ENCODE data around the gene NT5C2. TPM values are rescaled to one million over a fixed set of nuclear protein-coding genes. Genes with fewer than 3 reads are reported as not detected.

Gene NT5C2
- total RNA-seq, 1 experiment from 2014 or later: 70.0 TPM

GRCh38 chr10:103086261-103086660 is 106.8 kb downstream of the NT5C2 start:
- H3K9me3 Mint-ChIP-seq (ENCODE audit: low read depth, unreplicated experiment): no peaks in the 10 kb centered on the region
- H3K4me3 Mint-ChIP-seq (ENCODE audit: low read depth, unreplicated experiment): no peak overlapping the region
- CTCF ChIA-PET: no interaction called here
- TF ChIP-seq, protein P1, sequence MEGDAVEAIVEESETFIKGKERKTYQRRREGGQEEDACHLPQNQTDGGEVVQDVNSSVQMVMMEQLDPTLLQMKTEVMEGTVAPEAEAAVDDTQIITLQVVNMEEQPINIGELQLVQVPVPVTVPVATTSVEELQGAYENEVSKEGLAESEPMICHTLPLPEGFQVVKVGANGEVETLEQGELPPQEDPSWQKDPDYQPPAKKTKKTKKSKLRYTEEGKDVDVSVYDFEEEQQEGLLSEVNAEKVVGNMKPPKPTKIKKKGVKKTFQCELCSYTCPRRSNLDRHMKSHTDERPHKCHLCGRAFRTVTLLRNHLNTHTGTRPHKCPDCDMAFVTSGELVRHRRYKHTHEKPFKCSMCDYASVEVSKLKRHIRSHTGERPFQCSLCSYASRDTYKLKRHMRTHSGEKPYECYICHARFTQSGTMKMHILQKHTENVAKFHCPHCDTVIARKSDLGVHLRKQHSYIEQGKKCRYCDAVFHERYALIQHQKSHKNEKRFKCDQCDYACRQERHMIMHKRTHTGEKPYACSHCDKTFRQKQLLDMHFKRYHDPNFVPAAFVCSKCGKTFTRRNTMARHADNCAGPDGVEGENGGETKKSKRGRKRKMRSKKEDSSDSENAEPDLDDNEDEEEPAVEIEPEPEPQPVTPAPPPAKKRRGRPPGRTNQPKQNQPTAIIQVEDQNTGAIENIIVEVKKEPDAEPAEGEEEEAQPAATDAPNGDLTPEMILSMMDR (IDR thresholded peaks at IDR 0.05; ENCODE audit: unreplicated experiment): no peak
- peaks cover 14% of the 10 kb centered on the region for H3K36me3 Mint-ChIP-seq (ENCODE audit: insufficient read depth, unreplicated experiment)
- no peaks in the 10 kb centered on the region for H3K27me3 Mint-ChIP-seq (ENCODE audit: unreplicated experiment)
- no peak overlapping the region for H3K27ac Mint-ChIP-seq (ENCODE audit: unreplicated experiment)
- no TSS peak for BruUV-seq (replicated peaks)
- DNase-seq: no peak
- intact Hi-C loops (cut with micrococcal nuclease; ENCODE audit: unreplicated experiment): no loop called here
- peaks cover 2% of the 10 kb centered on the region for H3K4me1 Mint-ChIP-seq (ENCODE audit: low read depth, unreplicated experiment)

DNA sequence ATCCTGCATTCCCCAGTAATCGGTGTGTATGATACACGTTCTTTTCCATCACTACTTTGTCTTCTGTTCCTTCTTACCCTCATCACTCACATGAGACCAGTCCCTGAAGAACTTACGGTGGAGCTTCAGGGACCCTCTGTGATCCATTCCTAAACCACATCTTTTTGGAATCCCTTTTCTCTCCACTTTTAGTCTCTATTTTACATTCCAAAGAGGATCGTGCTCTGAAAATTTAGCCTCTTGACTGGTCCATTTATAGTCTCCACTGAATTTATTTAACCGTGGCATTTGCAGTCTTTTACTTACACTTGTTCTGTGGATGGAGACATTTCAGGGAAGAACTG is 109.1 kb downstream of the NT5C2 start:
- BruUV-seq (replicated peaks): no TSS peak
- TF ChIP-seq, protein P1 (IDR thresholded peaks at IDR 0.05; ENCODE audit: unreplicated experiment): no peak
- no peak overlapping the region for H3K4me3 Mint-ChIP-seq (ENCODE audit: low read depth, unreplicated experiment)
- intact Hi-C loops (cut with micrococcal nuclease; ENCODE audit: unreplicated experiment): no loop called here
- H3K4me1 Mint-ChIP-seq (ENCODE audit: low read depth, unreplicated experiment): peaks cover 7% of the 10 kb centered on the region
- no peak for DNase-seq
- no peaks in the 10 kb centered on the region for H3K9me3 Mint-ChIP-seq (ENCODE audit: low read depth, unreplicated experiment)
- CTCF ChIA-PET: no interaction called here
- peaks cover 17% of the 10 kb centered on the region for H3K36me3 Mint-ChIP-seq (ENCODE audit: insufficient read depth, unreplicated experiment)
- no peak overlapping the region for H3K27ac Mint-ChIP-seq (ENCODE audit: unreplicated experiment)
- no peaks in the 10 kb centered on the region for H3K27me3 Mint-ChIP-seq (ENCODE audit: unreplicated experiment)

DNA sequence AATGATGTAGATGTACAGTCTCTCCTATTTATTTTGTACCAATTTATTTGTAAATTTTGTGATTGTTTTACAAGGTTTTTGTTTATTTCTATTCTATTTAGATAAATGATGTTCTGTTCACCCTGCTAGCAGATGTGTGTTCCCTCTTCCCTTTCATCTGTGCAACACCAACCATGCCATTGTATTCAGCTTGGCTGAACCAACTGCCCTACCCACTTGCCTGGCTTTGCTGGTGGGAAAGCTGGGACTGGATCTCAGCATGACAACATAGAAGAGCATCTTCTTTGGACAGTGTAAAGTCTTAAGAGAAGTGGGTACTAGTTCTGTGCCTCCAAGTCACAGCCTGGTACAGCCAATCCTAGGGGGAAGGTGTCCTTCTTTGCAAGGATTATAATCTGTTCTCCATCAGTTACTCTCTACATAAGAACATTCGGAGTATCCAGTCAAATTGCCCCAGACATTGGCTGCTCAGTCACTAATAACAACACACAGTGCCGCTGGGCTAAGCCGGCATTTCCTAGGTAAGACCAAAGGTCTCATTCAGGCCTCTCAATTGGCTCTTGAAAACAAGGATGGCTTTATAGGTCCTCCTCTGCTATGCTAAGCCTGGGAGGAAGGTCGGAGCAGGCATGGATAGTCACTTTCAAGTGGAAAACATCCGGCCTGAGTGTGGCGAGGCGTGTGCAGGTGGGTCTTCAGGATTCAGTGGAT is 109.7 kb downstream of the NT5C2 start:
- Mint-ChIP-seq H3K27me3 (ENCODE audit: unreplicated experiment) (no peaks in the 10 kb centered on the region), H3K27ac (ENCODE audit: unreplicated experiment) (no peak overlapping the region), H3K4me1 (ENCODE audit: low read depth, unreplicated experiment) (peaks cover 7% of the 10 kb centered on the region), H3K4me3 (ENCODE audit: low read depth, unreplicated experiment) (no peak overlapping the region), H3K36me3 (ENCODE audit: insufficient read depth, unreplicated experiment) (peaks cover 19% of the 10 kb centered on the region), H3K9me3 (ENCODE audit: low read depth, unreplicated experiment) (no peaks in the 10 kb centered on the region)
- CTCF ChIA-PET: no interaction called here
- BruUV-seq (replicated peaks): no TSS peak
- no peak for DNase-seq
- intact Hi-C loops (cut with micrococcal nuclease; ENCODE audit: unreplicated experiment): no loop called here
- TF ChIP-seq, protein P1 (IDR thresholded peaks at IDR 0.05; ENCODE audit: unreplicated experiment): no peak

DNA sequence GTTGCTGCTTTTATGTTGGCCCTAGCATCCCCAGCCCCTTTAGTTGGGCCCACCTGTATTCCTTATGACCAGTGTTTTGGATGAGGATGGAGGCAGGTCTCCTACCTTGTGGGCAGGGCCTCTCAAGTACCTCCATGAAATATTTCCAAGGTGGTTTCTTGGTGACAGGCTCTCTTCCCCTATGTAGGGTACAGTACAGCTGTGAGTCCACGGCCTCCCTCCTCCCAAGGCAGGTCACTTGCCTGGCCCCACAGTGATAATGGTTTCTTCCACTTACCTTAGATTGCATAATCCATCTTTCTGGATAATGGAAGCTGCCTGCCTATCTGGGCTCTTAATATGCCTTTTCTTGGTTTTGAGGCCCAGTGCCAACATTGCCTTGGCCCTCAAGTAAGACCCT is 110.4 kb downstream of the NT5C2 start:
- no TSS peak for BruUV-seq (replicated peaks)
- Mint-ChIP-seq H3K9me3 (ENCODE audit: low read depth, unreplicated experiment) (no peaks in the 10 kb centered on the region), H3K4me1 (ENCODE audit: low read depth, unreplicated experiment) (peaks cover 7% of the 10 kb centered on the region), H3K36me3 (ENCODE audit: insufficient read depth, unreplicated experiment) (peaks cover 27% of the 10 kb centered on the region), H3K4me3 (ENCODE audit: low read depth, unreplicated experiment) (no peak overlapping the region), H3K27ac (ENCODE audit: unreplicated experiment) (no peak overlapping the region), H3K27me3 (ENCODE audit: unreplicated experiment) (no peaks in the 10 kb centered on the region)
- TF ChIP-seq, protein P1 (IDR thresholded peaks at IDR 0.05; ENCODE audit: unreplicated experiment): no peak
- CTCF ChIA-PET: no interaction called here
- intact Hi-C loops (cut with micrococcal nuclease; ENCODE audit: unreplicated experiment): no loop called here
- DNase-seq: no peak
